Measurements from ENCODE around the gene CAMKV. TPM values are rescaled to one million over a fixed set of nuclear protein-coding genes. Genes with fewer than 3 reads are reported as not detected.
A peak's percentile ranks its signal among the peaks of the same experiment; 100 is the strongest.

Gene CAMKV
- total RNA-seq, 1 experiment from 2014 or later, result 0.58 TPM

DNA sequence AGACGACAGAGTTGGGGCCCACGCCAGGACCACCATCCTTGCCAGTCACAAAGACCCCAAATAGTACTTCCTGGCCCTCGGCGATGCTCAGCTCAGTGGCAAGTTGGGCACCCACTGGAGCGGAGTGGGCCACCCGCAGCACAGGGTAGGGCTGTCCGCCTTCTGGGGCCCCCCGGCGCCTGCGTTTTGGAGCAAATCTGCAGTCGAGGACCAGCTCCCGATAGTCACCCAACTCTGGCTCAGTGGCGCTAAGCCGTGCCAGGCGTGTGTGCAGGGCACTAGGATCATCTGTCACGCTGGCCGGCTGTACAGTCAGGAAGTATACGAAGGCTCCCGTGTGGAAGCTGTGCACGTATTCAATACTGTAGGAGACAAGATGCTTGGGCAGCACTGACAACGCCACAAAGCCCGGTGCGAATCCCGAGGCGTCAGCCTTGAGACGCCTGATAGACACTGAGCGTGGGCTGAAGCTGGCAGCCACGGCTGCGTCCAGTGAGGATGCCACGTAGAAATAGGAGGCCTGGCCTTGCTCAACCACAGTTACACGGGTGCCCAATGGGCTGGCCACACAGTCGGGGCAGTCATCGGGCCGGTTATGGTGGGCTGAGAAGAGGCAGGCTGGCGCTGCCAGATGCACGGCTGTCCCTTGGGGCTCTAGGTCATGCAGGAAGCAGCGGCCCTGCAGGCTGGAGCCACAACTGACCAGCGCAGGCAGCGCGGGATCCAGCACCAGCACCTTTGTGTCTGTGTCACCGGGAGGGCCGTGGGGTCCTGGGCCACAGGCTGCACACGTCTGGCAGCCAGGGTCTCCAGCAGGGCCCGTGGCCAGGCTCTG lies 33.0 kb upstream of the CAMKV start:
- POLR2A ChIA-PET (ENCODE audit: unreplicated experiment), result interaction anchor here (0.7 to 0.8 kb wide), 2 partner anchors 8 to 108 kb away, joined by 4 read pairs; no protein-coding TSS in a partner anchor
- peaks cover 65% of the 10 kb centered on the region for H3K79me2 ChIP-seq (ENCODE audit: low read length)

GRCh38 chr3:49901366-49902339 lies 31.9 kb upstream of the CAMKV start:
- peaks cover 22% of the 10 kb centered on the region for H3K36me3 ChIP-seq (ENCODE audit: low read depth, low read length)
- DNase-seq (peak; percentile 50), ATAC-seq (no peak)
- H3K27ac ChIP-seq (ENCODE audit: low read length), result peak overlapping the region; percentile 99
- H3K27me3 ChIP-seq (ENCODE audit: low read length), result no peaks in the 10 kb centered on the region
- intact Hi-C loops (cut with micrococcal nuclease), result loop anchor here (5.0 kb wide), 1 partner anchor 114 kb away; the partner anchor contains the start of gene IP6K1
- H2AFZ ChIP-seq (ENCODE audit: low read length), result no peak overlapping the region
- H3K79me2 ChIP-seq (ENCODE audit: low read length), result peaks cover 67% of the 10 kb centered on the region
- peak overlapping the region; percentile 91 for H3K9ac ChIP-seq (ENCODE audit: low read length)
- peak overlapping the region; percentile 99 for H3K4me2 ChIP-seq (ENCODE audit: low read length)
- TF ChIP-seq EZH2phosphoT487 (IDR thresholded peaks at IDR 0.05; ENCODE audit: borderline replicate concordance, low read length) (no peak), EZH2 (IDR thresholded peaks at IDR 0.05; ENCODE audit: low read length, unreplicated experiment) (no peak)
- TF ChIP-seq, protein P1, sequence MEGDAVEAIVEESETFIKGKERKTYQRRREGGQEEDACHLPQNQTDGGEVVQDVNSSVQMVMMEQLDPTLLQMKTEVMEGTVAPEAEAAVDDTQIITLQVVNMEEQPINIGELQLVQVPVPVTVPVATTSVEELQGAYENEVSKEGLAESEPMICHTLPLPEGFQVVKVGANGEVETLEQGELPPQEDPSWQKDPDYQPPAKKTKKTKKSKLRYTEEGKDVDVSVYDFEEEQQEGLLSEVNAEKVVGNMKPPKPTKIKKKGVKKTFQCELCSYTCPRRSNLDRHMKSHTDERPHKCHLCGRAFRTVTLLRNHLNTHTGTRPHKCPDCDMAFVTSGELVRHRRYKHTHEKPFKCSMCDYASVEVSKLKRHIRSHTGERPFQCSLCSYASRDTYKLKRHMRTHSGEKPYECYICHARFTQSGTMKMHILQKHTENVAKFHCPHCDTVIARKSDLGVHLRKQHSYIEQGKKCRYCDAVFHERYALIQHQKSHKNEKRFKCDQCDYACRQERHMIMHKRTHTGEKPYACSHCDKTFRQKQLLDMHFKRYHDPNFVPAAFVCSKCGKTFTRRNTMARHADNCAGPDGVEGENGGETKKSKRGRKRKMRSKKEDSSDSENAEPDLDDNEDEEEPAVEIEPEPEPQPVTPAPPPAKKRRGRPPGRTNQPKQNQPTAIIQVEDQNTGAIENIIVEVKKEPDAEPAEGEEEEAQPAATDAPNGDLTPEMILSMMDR (conservative IDR thresholded peaks at IDR 0.05; ENCODE audit: low read depth, low read length), result no peak
- TSS peak; percentile 1 for BruUV-seq (replicated peaks)
- no peaks in the 10 kb centered on the region for H4K20me1 ChIP-seq (ENCODE audit: low read length)
- peaks cover 11% of the 10 kb centered on the region for H3F3A ChIP-seq (ENCODE audit: low read length, unreplicated experiment)
- ChIA-PET CTCF (interaction anchor here (0.5 to 1.4 kb wide), 2 partner anchors 62 to 65 kb away, joined by 3 to 4 read pairs; no protein-coding TSS in a partner anchor), POLR2A (ENCODE audit: unreplicated experiment) (interaction anchor here (1.0 to 1.4 kb wide), 3 partner anchors 20 to 98 kb away, joined by 4 to 10 read pairs (median 6); partner anchors contain the start of genes INKA1 and MON1A)
- H3K4me3 ChIP-seq (ENCODE audit: low read length), result peak overlapping the region; percentile 74
- no peaks in the 10 kb centered on the region for H3K9me3 ChIP-seq (ENCODE audit: low read length)
- peaks cover 77% of the 10 kb centered on the region for H3K4me1 ChIP-seq (ENCODE audit: insufficient read depth, low read length)
- H3K9me2 ChIP-seq (replicated peaks; ENCODE audit: low read length), result no peaks in the 10 kb centered on the region

More for the DNA sequence above, 33.0 kb upstream of the CAMKV start:
- TF ChIP-seq EZH2phosphoT487 (IDR thresholded peaks at IDR 0.05; ENCODE audit: borderline replicate concordance, low read length), result no peak
- TF ChIP-seq, protein P1 (conservative IDR thresholded peaks at IDR 0.05; ENCODE audit: low read depth, low read length), result no peak
- H3K4me3 ChIP-seq (ENCODE audit: low read length), result peak overlapping the region; percentile 74
- peak overlapping the region; percentile 84 for H3K9ac ChIP-seq (ENCODE audit: low read length)
- CTCF ChIA-PET, result no interaction called here
- H3K4me2 ChIP-seq (ENCODE audit: low read length), result peak overlapping the region; percentile 99
- BruUV-seq (replicated peaks), result no TSS peak
- H3K4me1 ChIP-seq (ENCODE audit: insufficient read depth, low read length), result peaks cover 79% of the 10 kb centered on the region
- peaks cover 11% of the 10 kb centered on the region for H3F3A ChIP-seq (ENCODE audit: low read length, unreplicated experiment)
- H3K27ac ChIP-seq (ENCODE audit: low read length), result peak overlapping the region; percentile 99
- DNase-seq (no peak), ATAC-seq (no peak)
- H2AFZ ChIP-seq (ENCODE audit: low read length), result no peak overlapping the region
- no peaks in the 10 kb centered on the region for H3K27me3 ChIP-seq (ENCODE audit: low read length)
- no peaks in the 10 kb centered on the region for H3K9me2 ChIP-seq (replicated peaks; ENCODE audit: low read length)
- H3K9me3 ChIP-seq (ENCODE audit: low read length), result no peaks in the 10 kb centered on the region
- H4K20me1 ChIP-seq (ENCODE audit: low read length), result no peaks in the 10 kb centered on the region
- intact Hi-C loops (cut with micrococcal nuclease), result loop anchor here (5.0 kb wide), 1 partner anchor 115 kb away; the partner anchor contains the start of gene IP6K1
- H3K36me3 ChIP-seq (ENCODE audit: low read depth, low read length), result peaks cover 12% of the 10 kb centered on the region

Measured in PC-3 (cell line).